H1 (cell line): Measurements from ENCODE around the gene YIPF6.

Source experiments
- CTCF ChIP-seq, 3 experiments: IDR thresholded peaks; 1 replicate in 2 of 3; 2 replicates in 1 of 3; pipeline versions ENCODE4 v1.5.1 to v1.6.1; 2011; ENCODE audit warnings: low read length in 3 of 3, mild to moderate bottlenecking in 3 of 3, inconsistent platforms in 2 of 3, low read depth in 1 of 3, moderate library complexity in 1 of 3; ENCODE audit not compliant: insufficient read depth in 1 of 3; ENCODE audit errors: control extremely low read depth in 1 of 3
- EZH2 ChIP-seq: fragments of 200-600 bp; sonication (generic); IDR thresholded peaks from 2 replicates; pipeline ENCODE4 v1.7.1; 2012; ENCODE audit warnings: low read depth, mild to moderate bottlenecking, moderate library complexity, low read length, inconsistent platforms; ENCODE audit not compliant: severe bottlenecking
- KDM1A ChIP-seq: fragments of 200-600, 300-600 bp; sonication (generic); IDR thresholded peaks from 2 replicates; pipeline ENCODE4 v1.7.1; 2016; ENCODE audit warnings: mild to moderate bottlenecking, low read length, borderline replicate concordance
- PHF8 ChIP-seq: fragments of 200-600 bp; sonication (generic); conservative IDR thresholded peaks from 2 replicates; pipeline ENCODE4 v1.7.1; 2012; ENCODE audit warnings: low read depth, mild to moderate bottlenecking, inconsistent platforms, low read length, moderate library complexity
- TAF1 ChIP-seq: IDR thresholded peaks from 2 replicates; pipeline ENCODE4 v1.6.1; 2011; ENCODE audit warnings: mild to moderate bottlenecking, low read depth, low read length

GRCh38 chrX:68550193-68550592 lies 51.3 kb downstream of the YIPF6 start:
- TF ChIP-seq KDM1A (no peak), PHF8 (no peak), EZH2 (no peak), CTCF (IDR thresholded peaks at IDR 0.05; ENCODE audit: control extremely low read depth in 1 of 3, insufficient read depth in 1 of 3, low read depth in 1 of 3, low read length in 3 of 3) (no peak), TAF1 (no peak)
